NT2/D1 (cell line): ENCODE results near the gene PDZRN3.

Experiments
- DNase-seq: peaks from one replicate; pipeline ENCODE4 v3.0.0-alpha.2; 2011; ENCODE audit warnings: low read depth, low spot score
- H3K27me3 ChIP-seq: 2 replicates; pipeline ENCODE4 v1.6.0; 2011; ENCODE audit warnings: mild to moderate bottlenecking; ENCODE audit not compliant: insufficient read length, insufficient read depth
- H3K36me3 ChIP-seq: 2 replicates; pipeline ENCODE4 v1.6.1; 2011; ENCODE audit warnings: mild to moderate bottlenecking, low read length, mixed read lengths; ENCODE audit not compliant: insufficient read depth, insufficient read length
- H3K4me1 ChIP-seq: 2 replicates; pipeline ENCODE4 v1.5.1; 2011; ENCODE audit not compliant: insufficient read depth, insufficient read length
- H3K4me3 ChIP-seq: 2 replicates; pipeline ENCODE4 v1.5.1; 2011; ENCODE audit warnings: low read depth; ENCODE audit not compliant: insufficient read length
- H3K9ac ChIP-seq: 2 replicates; pipeline ENCODE4 v1.6.0; 2011; ENCODE audit warnings: low read depth; ENCODE audit not compliant: insufficient read length
- H3K9me3 ChIP-seq: 2 replicates; pipeline ENCODE4 v1.5.1; 2011; ENCODE audit warnings: mild to moderate bottlenecking, low read length; ENCODE audit not compliant: insufficient read depth
- SUZ12 ChIP-seq: IDR thresholded peaks from 2 replicates; pipeline ENCODE4 v1.6.1; 2011; ENCODE audit not compliant: insufficient read length, insufficient read depth; ENCODE audit errors: extremely low read depth
- YY1 ChIP-seq: IDR thresholded peaks from 2 replicates; pipeline ENCODE4 v1.6.1; 2011; ENCODE audit not compliant: insufficient read length, insufficient read depth
- ZNF274 ChIP-seq: IDR thresholded peaks from 2 replicates; pipeline ENCODE4 v1.6.1; 2011; ENCODE audit warnings: mild to moderate bottlenecking, low read depth, low read length

Gene PDZRN3

DNA sequence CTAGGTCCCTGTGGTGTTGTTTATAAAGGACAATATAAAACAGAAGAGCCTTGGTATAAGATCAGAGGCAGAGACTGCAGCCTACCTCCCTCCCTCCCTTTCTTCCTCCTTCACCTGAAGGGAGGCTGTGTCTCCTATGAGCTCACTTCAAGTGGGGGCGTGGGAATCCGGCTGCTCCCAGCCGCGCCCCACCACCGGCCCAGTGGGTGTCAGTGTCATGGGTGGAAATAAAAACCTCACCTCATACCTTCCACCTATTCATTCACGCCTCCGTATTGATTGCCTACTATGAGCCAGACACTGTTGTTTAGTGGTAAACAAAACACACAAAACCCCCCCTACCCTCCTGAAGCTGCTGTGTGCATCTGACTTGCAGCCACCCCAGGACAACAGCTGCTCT, 181.9 kb downstream of the PDZRN3 start:
- H3K27me3 ChIP-seq, result no peaks in the 10 kb centered on the region
- H3K4me3 ChIP-seq, result no peak overlapping the region
- H3K9ac ChIP-seq, result no peak overlapping the region
- no peak for DNase-seq
- H3K4me1 ChIP-seq, result peaks cover 4% of the 10 kb centered on the region
- no peaks in the 10 kb centered on the region for H3K36me3 ChIP-seq
- H3K9me3 ChIP-seq, result no peaks in the 10 kb centered on the region
- no peak for TF ChIP-seq YY1
- no peak for TF ChIP-seq SUZ12
- TF ChIP-seq ZNF274, result no peak

DNA sequence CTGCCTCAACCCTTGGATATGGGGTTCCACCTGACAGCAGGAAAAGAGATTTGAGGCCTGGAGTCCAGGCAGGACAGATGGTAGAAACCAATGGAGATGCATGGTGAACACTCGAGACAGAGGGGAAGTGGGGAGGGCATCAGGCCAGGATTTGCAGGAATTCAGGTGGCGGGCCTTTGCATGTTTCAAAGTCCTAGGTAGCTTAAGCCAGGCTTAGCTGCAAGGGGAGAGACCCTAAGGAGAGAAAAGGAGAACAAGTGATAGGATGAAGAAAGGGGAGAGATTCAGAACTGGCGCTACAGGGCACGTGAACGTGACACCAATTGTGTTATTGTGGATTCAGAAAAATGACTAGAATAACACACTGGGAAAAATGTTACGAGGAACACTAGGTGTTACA, 182.6 kb downstream of the PDZRN3 start:
- H3K27me3 ChIP-seq, result no peaks in the 10 kb centered on the region

DNA sequence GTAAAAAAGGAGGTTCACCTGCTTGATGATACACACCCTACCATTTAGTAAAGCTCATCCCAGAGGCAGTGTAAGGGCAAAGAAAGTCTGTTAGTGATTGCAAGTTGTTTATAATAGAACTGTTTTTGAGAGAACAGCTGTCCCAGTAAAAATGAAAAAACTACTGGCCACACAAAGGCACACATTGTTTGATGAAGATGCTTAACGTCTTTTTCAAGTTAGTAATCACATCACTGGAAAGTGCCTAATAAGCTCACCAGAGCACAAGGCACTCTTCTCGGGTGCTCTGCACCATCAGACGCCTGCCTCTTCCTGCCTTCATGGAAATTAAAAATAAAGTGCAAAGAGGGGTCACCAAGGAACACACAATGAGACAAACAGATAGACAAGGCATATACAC, 186.9 kb downstream of the PDZRN3 start:
- no peak for TF ChIP-seq YY1
- no peak for TF ChIP-seq ZNF274
- TF ChIP-seq SUZ12, result no peak
- no peak overlapping the region for H3K9ac ChIP-seq
- H3K4me1 ChIP-seq, result peaks cover 3% of the 10 kb centered on the region
- no peak for DNase-seq
- H3K27me3 ChIP-seq, result no peaks in the 10 kb centered on the region
- H3K4me3 ChIP-seq, result no peak overlapping the region
- H3K36me3 ChIP-seq, result no peaks in the 10 kb centered on the region
- no peaks in the 10 kb centered on the region for H3K9me3 ChIP-seq

More for the DNA sequence above, 182.6 kb downstream of the PDZRN3 start:
- no peaks in the 10 kb centered on the region for H3K36me3 ChIP-seq
- TF ChIP-seq SUZ12 (no peak), ZNF274 (no peak), YY1 (no peak)
- H3K9me3 ChIP-seq, result no peaks in the 10 kb centered on the region
- no peak overlapping the region for H3K4me3 ChIP-seq
- no peak for DNase-seq
- no peak overlapping the region for H3K9ac ChIP-seq
- peaks cover 4% of the 10 kb centered on the region for H3K4me1 ChIP-seq

DNA sequence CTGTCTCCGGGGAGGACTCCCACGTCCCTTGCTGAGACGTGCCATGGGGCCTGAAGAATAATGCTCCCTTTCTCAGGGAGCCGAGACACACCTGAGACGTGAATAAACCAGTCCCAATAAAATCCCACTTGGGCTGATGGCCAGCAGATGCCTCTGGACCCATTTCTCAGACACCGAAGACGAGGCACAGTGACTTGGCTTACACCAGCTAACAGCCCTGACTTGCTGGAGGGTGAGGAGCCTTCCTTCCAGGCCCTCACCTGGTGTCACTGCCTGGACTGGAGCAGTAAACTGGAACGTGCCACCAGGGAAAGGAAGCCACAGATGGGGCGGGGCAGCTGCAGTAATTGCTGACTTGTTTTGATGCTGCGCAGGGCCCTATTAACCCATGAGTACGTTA, 189.7 kb downstream of the PDZRN3 start:
- H3K27me3 ChIP-seq, result no peaks in the 10 kb centered on the region
- no peak for DNase-seq
- H3K9me3 ChIP-seq, result no peaks in the 10 kb centered on the region

DNA sequence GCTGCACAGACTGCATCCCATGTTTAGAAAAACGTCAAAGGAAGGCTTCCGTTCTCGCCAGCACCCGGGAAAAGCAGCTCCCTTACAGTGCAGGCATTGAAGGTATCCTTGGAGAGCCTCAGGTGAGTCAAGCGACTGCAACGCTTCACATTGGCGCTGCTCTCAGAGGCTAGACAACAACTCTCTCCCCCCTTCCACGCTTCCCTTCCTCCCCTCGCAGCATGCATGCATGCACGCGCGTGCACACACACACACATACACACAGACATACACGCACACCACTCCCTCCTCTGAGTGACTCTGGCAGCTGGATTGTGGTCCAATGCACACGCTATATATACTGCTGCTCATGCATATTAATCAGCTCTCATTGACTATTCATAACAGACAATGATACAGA, 191.1 kb downstream of the PDZRN3 start:
- DNase-seq, result no peak
- Histone ChIP-seq H3K9me3 (no peaks in the 10 kb centered on the region), H3K27me3 (no peaks in the 10 kb centered on the region), H3K4me1 (no peaks in the 10 kb centered on the region), H3K9ac (no peak overlapping the region), H3K4me3 (no peak overlapping the region), H3K36me3 (no peaks in the 10 kb centered on the region)
- TF ChIP-seq YY1 (no peak), ZNF274 (no peak), SUZ12 (no peak)

More for the DNA sequence above, 189.7 kb downstream of the PDZRN3 start:
- H3K36me3 ChIP-seq, result no peaks in the 10 kb centered on the region
- H3K4me1 ChIP-seq, result no peaks in the 10 kb centered on the region
- H3K9ac ChIP-seq, result no peak overlapping the region
- no peak overlapping the region for H3K4me3 ChIP-seq
- TF ChIP-seq ZNF274, result no peak
- TF ChIP-seq SUZ12, result no peak
- no peak for TF ChIP-seq YY1

DNA sequence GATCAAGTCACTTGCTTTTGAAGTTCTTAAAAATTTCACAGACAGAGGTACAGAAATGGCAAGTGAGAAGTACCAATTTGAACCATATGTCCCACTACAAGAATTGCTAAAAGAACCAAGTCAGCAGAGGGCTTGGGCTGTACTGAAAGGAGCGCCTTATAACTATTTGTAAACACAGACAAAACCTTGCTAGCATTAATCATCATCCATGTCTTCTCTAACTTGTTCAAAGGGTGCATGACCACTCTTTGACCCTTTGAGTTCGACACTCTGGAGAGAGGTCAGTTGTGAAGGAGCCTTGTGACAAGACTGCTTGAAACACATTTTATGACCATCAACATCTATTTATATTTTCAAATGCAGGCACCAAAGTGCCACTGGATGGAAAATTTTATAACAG, 191.7 kb downstream of the PDZRN3 start:
- H3K9ac ChIP-seq, result no peak overlapping the region
- no peaks in the 10 kb centered on the region for H3K36me3 ChIP-seq
- no peaks in the 10 kb centered on the region for H3K9me3 ChIP-seq
- no peaks in the 10 kb centered on the region for H3K27me3 ChIP-seq
- H3K4me3 ChIP-seq, result no peak overlapping the region
- no peaks in the 10 kb centered on the region for H3K4me1 ChIP-seq
- no peak for DNase-seq
- TF ChIP-seq ZNF274, result no peak
- no peak for TF ChIP-seq SUZ12
- no peak for TF ChIP-seq YY1

DNA sequence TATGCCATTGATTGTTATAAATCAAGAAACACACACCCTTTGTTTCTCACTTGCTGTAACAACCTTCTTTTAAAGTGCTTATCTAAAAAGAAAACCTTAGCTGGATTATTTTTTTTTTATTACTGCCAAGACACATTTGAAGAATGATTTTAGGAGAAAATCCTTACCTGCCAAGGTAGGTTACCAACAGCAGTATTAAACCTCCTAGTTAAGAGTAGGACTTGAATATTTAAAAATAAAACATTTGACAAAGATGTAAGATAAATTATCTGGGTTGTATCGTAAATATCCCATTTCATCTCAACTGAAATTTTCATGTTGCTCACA, 192.1 kb downstream of the PDZRN3 start:
- H3K9me3 ChIP-seq, result no peaks in the 10 kb centered on the region
- no peak for DNase-seq
- no peak for TF ChIP-seq ZNF274
- TF ChIP-seq YY1, result no peak
- TF ChIP-seq SUZ12, result no peak
- H3K36me3 ChIP-seq, result no peaks in the 10 kb centered on the region
- no peak overlapping the region for H3K4me3 ChIP-seq
- no peaks in the 10 kb centered on the region for H3K27me3 ChIP-seq
- no peaks in the 10 kb centered on the region for H3K4me1 ChIP-seq
- no peak overlapping the region for H3K9ac ChIP-seq
